K562 (cell line): ENCODE measurements around the gene TMEM120B. TPM values are rescaled to one million over a fixed set of nuclear protein-coding genes. Genes with fewer than 3 reads are reported as not detected.

ENCODE experiments used
- ETS1 ChIP-seq: conservative IDR thresholded peaks from 2 replicates; pipeline ENCODE4 v1.6.1; 2011; ENCODE audit warnings: low read depth, mild to moderate bottlenecking, low read length; ENCODE audit not compliant: control insufficient read depth
- HIVEP1 ChIP-seq: fragments of 250-450 bp; sonication (Bioruptor Pico); IDR thresholded peaks from 2 replicates; pipeline ENCODE4 v1.4.0; 2020; ENCODE audit warnings: mild to moderate bottlenecking
- MTA1 ChIP-seq: fragments of 450-650 bp; IDR thresholded peaks from 2 replicates; pipeline ENCODE4 v1.6.1; 2017; ENCODE audit warnings: borderline replicate concordance
- NFE2L1 ChIP-seq: fragments of 450-650 bp; IDR thresholded peaks from 2 replicates; pipeline ENCODE4 v1.6.1; 2016; ENCODE audit warnings: missing genetic modification characterization, low read depth, mild to moderate bottlenecking, missing compliant biosample characterization, moderate library complexity, borderline replicate concordance
- NFRKB ChIP-seq: fragments of 450-650 bp; IDR thresholded peaks from 2 replicates; pipeline ENCODE4 v1.6.1; 2016; ENCODE audit warnings: low read depth
- POLR3G ChIP-seq: IDR thresholded peaks from 2 replicates; pipeline ENCODE4 v1.6.1; 2011; ENCODE audit not compliant: insufficient read length, insufficient replicate concordance; ENCODE audit errors: extremely low read depth
- SETDB1 ChIP-seq: IDR thresholded peaks from one replicate; pipeline ENCODE4 v1.6.1; 2012; ENCODE audit warnings: low read length, control low read depth, inconsistent platforms
- SMARCB1 ChIP-seq: IDR thresholded peaks from 2 replicates; pipeline ENCODE4 v1.6.1; 2011; ENCODE audit warnings: improper control_type of control experiment, low read depth; ENCODE audit not compliant: insufficient read length
- TRIM25 ChIP-seq: fragments of 450-650 bp; IDR thresholded peaks from 2 replicates; pipeline ENCODE4 v1.7.0; 2016; ENCODE audit warnings: borderline replicate concordance
- ZC3H11A ChIP-seq: IDR thresholded peaks from 2 replicates; pipeline ENCODE4 v1.6.1; 2012; ENCODE audit warnings: low read depth, low read length, improper control_type of control experiment
- ZNF76 ChIP-seq: fragments of 250-450 bp; sonication (Bioruptor Pico); IDR thresholded peaks from 2 replicates; pipeline ENCODE4 v1.4.0; 2020; ENCODE audit warnings: mild to moderate bottlenecking, moderate library complexity, borderline replicate concordance
- polyA plus RNA-seq, 8 experiments: library from polyadenylated mRNA; depleted of rRNA in 4 of 8; stranded (reverse) in 5 of 8; unstranded in 3 of 8; fragments of >200 nt; fragmentation: Nextera tagmentation in 2 of 8; fragmentation: Illumina TruSeq in 1 of 8; extraction: Ambion mirVana in 2 of 8; extraction: Trizol in 1 of 8; gene quantifications; 2 replicates each; pipeline versions ENCODE4 v1.2.1 to v1.2.3, GENCODE V29; 2011 to 2014; ENCODE audit warnings: inconsistent platforms in 1 of 8, missing spikeins in 1 of 8
- total RNA-seq, 7 experiments: library from RNA; depleted of rRNA in 6 of 7; stranded (reverse); fragments of >200 nt in 6 of 7; fragmentation: Illumina TruSeq in 2 of 7; extraction: Trizol in 2 of 7; gene quantifications; 2 replicates each; pipeline versions ENCODE4 v1.2.1 to v1.2.3, GENCODE V29; 2011 to 2021; ENCODE audit warnings: low replicate concordance in 1 of 7
- TF ChIP-seq, protein P1 (sequence below): fragments of 450-650 bp; formaldehyde crosslinking; IDR thresholded peaks from 2 replicates; pipeline ENCODE4 v1.4.0; 2020; ENCODE audit warnings: mild to moderate bottlenecking, moderate library complexity
- TF ChIP-seq, protein P2 (sequence below): sonication (generic); formaldehyde crosslinking; IDR thresholded peaks from 2 replicates; pipeline ENCODE4 v1.9.0; 2022; ENCODE audit warnings: mild to moderate bottlenecking, missing genetic modification reagents
- TF ChIP-seq, protein P3 (sequence below): fragments of 200-800 bp; sonication (Bioruptor generic); IDR thresholded peaks from 2 replicates; pipeline ENCODE4 v1.6.1; 2016; ENCODE audit warnings: missing genetic modification characterization, missing compliant biosample characterization
- TF ChIP-seq, protein P4 (sequence below): sonication (generic); formaldehyde crosslinking; IDR thresholded peaks from 2 replicates; pipeline ENCODE4 v1.8.0; 2022; ENCODE audit warnings: mild to moderate bottlenecking, missing genetic modification reagents, borderline replicate concordance

Gene TMEM120B
- total and polyA plus RNA-seq, 9 of the 15 experiments (the other 6 are each of a cell fraction or from before 2014, with no cell fraction given) = 1.7 to 18.6 (median 7.4) TPM

DNA sequence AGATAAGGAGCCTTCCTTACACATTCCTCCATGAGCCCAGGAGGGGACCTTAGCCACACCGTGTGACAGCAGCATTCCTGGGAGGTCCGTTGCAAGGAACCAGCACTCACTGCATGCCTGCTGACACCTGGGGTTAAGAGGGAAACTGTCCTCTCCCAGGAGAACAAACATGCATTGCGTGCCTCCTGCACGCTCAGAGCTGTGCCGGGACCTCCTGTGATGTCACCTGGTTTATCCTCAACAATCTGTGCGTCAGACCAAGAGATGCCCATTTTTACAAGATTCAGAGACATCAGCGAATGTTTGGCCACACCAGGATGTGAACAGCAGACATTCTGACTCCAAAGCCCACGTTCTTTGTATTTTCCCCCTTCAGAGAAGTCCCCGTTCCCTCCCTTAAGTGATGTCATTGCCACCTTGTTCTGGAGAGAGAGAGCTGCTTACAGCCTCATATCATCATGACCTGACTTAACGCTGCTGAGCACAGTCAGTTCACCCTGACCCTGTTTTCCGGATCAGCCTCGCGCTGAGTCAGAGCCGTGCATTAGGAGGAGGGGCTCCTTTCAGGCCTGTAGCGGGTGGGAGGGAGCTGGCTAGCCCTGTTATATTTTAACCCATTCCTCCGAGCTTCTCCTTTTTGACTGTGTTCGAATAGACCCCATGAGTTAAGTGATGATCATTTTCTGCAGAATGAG, 36.2 kb downstream of the TMEM120B start (continued):
- TF ChIP-seq, protein P1, sequence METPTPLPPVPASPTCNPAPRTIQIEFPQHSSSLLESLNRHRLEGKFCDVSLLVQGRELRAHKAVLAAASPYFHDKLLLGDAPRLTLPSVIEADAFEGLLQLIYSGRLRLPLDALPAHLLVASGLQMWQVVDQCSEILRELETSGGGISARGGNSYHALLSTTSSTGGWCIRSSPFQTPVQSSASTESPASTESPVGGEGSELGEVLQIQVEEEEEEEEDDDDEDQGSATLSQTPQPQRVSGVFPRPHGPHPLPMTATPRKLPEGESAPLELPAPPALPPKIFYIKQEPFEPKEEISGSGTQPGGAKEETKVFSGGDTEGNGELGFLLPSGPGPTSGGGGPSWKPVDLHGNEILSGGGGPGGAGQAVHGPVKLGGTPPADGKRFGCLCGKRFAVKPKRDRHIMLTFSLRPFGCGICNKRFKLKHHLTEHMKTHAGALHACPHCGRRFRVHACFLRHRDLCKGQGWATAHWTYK (CRISPR knock-in tag) = no peak
- no peak for TF ChIP-seq POLR3G
- TF ChIP-seq TRIM25 = no peak
- no peak for TF ChIP-seq SMARCB1
- TF ChIP-seq SETDB1 = no peak
- no peak for TF ChIP-seq HIVEP1 (CRISPR knock-in tag)
- peak; percentile 51; the same call in 1 of the 2 replicates for TF ChIP-seq NFRKB
- no peak for TF ChIP-seq ZC3H11A
- TF ChIP-seq, protein P2, sequence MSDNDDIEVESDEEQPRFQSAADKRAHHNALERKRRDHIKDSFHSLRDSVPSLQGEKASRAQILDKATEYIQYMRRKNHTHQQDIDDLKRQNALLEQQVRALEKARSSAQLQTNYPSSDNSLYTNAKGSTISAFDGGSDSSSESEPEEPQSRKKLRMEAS (CRISPR knock-in tag) = peak; percentile 80
- TF ChIP-seq, protein P3, sequence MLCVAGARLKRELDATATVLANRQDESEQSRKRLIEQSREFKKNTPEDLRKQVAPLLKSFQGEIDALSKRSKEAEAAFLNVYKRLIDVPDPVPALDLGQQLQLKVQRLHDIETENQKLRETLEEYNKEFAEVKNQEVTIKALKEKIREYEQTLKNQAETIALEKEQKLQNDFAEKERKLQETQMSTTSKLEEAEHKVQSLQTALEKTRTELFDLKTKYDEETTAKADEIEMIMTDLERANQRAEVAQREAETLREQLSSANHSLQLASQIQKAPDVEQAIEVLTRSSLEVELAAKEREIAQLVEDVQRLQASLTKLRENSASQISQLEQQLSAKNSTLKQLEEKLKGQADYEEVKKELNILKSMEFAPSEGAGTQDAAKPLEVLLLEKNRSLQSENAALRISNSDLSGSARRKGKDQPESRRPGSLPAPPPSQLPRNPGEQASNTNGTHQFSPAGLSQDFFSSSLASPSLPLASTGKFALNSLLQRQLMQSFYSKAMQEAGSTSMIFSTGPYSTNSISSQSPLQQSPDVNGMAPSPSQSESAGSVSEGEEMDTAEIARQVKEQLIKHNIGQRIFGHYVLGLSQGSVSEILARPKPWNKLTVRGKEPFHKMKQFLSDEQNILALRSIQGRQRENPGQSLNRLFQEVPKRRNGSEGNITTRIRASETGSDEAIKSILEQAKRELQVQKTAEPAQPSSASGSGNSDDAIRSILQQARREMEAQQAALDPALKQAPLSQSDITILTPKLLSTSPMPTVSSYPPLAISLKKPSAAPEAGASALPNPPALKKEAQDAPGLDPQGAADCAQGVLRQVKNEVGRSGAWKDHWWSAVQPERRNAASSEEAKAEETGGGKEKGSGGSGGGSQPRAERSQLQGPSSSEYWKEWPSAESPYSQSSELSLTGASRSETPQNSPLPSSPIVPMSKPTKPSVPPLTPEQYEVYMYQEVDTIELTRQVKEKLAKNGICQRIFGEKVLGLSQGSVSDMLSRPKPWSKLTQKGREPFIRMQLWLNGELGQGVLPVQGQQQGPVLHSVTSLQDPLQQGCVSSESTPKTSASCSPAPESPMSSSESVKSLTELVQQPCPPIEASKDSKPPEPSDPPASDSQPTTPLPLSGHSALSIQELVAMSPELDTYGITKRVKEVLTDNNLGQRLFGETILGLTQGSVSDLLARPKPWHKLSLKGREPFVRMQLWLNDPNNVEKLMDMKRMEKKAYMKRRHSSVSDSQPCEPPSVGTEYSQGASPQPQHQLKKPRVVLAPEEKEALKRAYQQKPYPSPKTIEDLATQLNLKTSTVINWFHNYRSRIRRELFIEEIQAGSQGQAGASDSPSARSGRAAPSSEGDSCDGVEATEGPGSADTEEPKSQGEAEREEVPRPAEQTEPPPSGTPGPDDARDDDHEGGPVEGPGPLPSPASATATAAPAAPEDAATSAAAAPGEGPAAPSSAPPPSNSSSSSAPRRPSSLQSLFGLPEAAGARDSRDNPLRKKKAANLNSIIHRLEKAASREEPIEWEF (CRISPR knock-in tag) = no peak
- TF ChIP-seq MTA1 = peak; percentile 73; the same call in 1 of the 2 replicates
- TF ChIP-seq ZNF76 (CRISPR knock-in tag) = no peak
- TF ChIP-seq ETS1 = no peak
- TF ChIP-seq, protein P4, sequence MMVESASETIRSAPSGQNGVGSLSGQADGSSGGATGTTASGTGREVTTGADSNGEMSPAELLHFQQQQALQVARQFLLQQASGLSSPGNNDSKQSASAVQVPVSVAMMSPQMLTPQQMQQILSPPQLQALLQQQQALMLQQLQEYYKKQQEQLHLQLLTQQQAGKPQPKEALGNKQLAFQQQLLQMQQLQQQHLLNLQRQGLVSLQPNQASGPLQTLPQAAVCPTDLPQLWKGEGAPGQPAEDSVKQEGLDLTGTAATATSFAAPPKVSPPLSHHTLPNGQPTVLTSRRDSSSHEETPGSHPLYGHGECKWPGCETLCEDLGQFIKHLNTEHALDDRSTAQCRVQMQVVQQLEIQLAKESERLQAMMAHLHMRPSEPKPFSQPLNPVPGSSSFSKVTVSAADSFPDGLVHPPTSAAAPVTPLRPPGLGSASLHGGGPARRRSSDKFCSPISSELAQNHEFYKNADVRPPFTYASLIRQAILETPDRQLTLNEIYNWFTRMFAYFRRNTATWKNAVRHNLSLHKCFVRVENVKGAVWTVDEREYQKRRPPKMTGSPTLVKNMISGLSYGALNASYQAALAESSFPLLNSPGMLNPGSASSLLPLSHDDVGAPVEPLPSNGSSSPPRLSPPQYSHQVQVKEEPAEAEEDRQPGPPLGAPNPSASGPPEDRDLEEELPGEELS (CRISPR knock-in tag) = 0 out of 2 replicates have a peak, but pooled peaks have one; percentile 31
- no peak for TF ChIP-seq NFE2L1 (tag)
